HepG2 (cell line): ENCODE measurements around the gene RNF168. TPM values are rescaled to one million over a fixed set of nuclear protein-coding genes. Genes with fewer than 3 reads are reported as not detected.

Experiments
- ATAC-seq: fragments of 200-7000 bp; cut with Tn5 transposase; 3 replicates; pipeline ENCODE4 v1.9.1; 2020; ENCODE audit warnings: mild to moderate bottlenecking, moderate library complexity
- BruUV-seq: library from RNA; stranded (reverse); fragments of 400-500 nt; replicated peaks from 2 replicates; lab custom pipeline; 2021; lab: Mats Ljungman, UMichigan
- CTCF ChIA-PET: fragments of 300-600 bp; formaldehyde crosslinking; extraction: SDS; loops from one replicate; lab custom pipeline; 2021; ENCODE audit warnings: low total read pairs, inconsistent platforms, low intra/inter-chr PET ratio; lab: Yijun Ruan, JAX
- POLR2A ChIA-PET: fragments of 350-600 bp; sonication (Branson Sonifier 250); formaldehyde crosslinking; loops from one replicate; lab custom pipeline; 2020; ENCODE audit warnings: antibody characterized with exemption, inconsistent platforms; lab: Yijun Ruan, JAX
- DNase-seq: peaks from one replicate; pipeline ENCODE4 v3.0.0-alpha.2; 2015; ENCODE audit warnings: low spot score
- FAIRE-seq: peaks from 3 replicates; lab custom pipeline; 2011; peaks lifted over from hg19 to GRCh38; lab: Jason Lieb, UNC
- H2AFZ ChIP-seq: one replicate; pipeline ENCODE4 v1.6.1; 2011; ENCODE audit warnings: low read length, inconsistent platforms
- H3K27ac ChIP-seq: fragments of 300-600 bp; 3 replicates; pipeline ENCODE4 v1.8.0; 2011; ENCODE audit warnings: mixed run types, mild to moderate bottlenecking, mixed read lengths, low read length, inconsistent platforms; ENCODE audit not compliant: insufficient read depth; ENCODE audit errors: extremely low read length
- H3K27me3 ChIP-seq, 2 experiments: fragments of 200-600 bp in 1 of 2; 2 replicates in 1 of 2; 3 replicates in 1 of 2; pipeline versions ENCODE4 v1.6.0 to v1.8.0; 2011; ENCODE audit warnings: low read length in 2 of 2, mild to moderate bottlenecking in 2 of 2, moderate library complexity in 2 of 2, inconsistent platforms in 1 of 2; ENCODE audit not compliant: insufficient read depth in 2 of 2, control insufficient read depth in 1 of 2
- H3K36me3 ChIP-seq, 2 experiments: fragments of 200-600 bp in 1 of 2; replicated peaks in 1 of 2; 2 replicates in 1 of 2; 3 replicates in 1 of 2; pipeline versions ENCODE4 v1.5.1 to v1.8.0; 2011; ENCODE audit warnings: low read length in 2 of 2, inconsistent platforms in 1 of 2; ENCODE audit not compliant: insufficient read depth in 2 of 2, control insufficient read depth in 1 of 2
- H3K4me1 ChIP-seq: 2 replicates; pipeline ENCODE4 v1.5.1; 2012; ENCODE audit warnings: low read length, inconsistent platforms; ENCODE audit not compliant: insufficient read depth
- H3K4me2 ChIP-seq: 2 replicates; pipeline ENCODE4 v1.6.0; 2011; ENCODE audit warnings: low read depth, low read length, inconsistent platforms
- H3K4me3 ChIP-seq, 3 experiments: fragments of 200-600 bp in 1 of 3; sonication (generic), shearing (Covaris generic) in 1 of 3; replicated peaks in 1 of 3; 2 replicates each; pipeline ENCODE4 v1.5.1; 2011 to 2016; ENCODE audit warnings: low read length in 3 of 3, inconsistent platforms in 2 of 3, low read depth in 2 of 3, mild to moderate bottlenecking in 2 of 3, control low read depth in 1 of 3, mixed read lengths in 1 of 3; ENCODE audit not compliant: insufficient read depth in 1 of 3
- H3K79me2 ChIP-seq: one replicate; pipeline ENCODE4 v1.6.1; 2011; ENCODE audit warnings: low read length, inconsistent platforms; ENCODE audit not compliant: insufficient read depth
- H3K9ac ChIP-seq: 2 replicates; pipeline ENCODE4 v1.6.0; 2011; ENCODE audit warnings: mild to moderate bottlenecking, low read depth, low read length, inconsistent platforms; ENCODE audit not compliant: insufficient read depth
- H3K9me3 ChIP-seq: 2 replicates; pipeline ENCODE4 v1.5.1; 2012; ENCODE audit warnings: mild to moderate bottlenecking, low read length
- H4K20me1 ChIP-seq: 2 replicates; pipeline ENCODE4 v1.6.0; 2011; ENCODE audit warnings: inconsistent platforms, mild to moderate bottlenecking, low read length, moderate library complexity; ENCODE audit not compliant: insufficient read depth
- CEBPB ChIP-seq: IDR thresholded peaks from 2 replicates; pipeline ENCODE4 v1.6.1; 2011; ENCODE audit warnings: low read depth, low read length, improper control_type of control experiment, borderline replicate concordance
- CEBPG ChIP-seq: IDR thresholded peaks from 2 replicates; pipeline ENCODE4 v1.6.1; 2016
- CHD4 ChIP-seq: fragments of 200-600 bp; sonication (generic); IDR thresholded peaks from 2 replicates; pipeline ENCODE4 v1.7.0; 2017; ENCODE audit warnings: mild to moderate bottlenecking, low read length, borderline replicate concordance
- ZBTB43 ChIP-seq: sonication (generic); formaldehyde crosslinking; conservative IDR thresholded peaks from 2 replicates; pipeline ENCODE4 v1.4.0; 2020; ENCODE audit warnings: missing genetic modification reagents
- ZNF563 ChIP-seq: sonication (generic); formaldehyde crosslinking; IDR thresholded peaks from 2 replicates; pipeline ENCODE4 v1.8.0; 2022; ENCODE audit warnings: mild to moderate bottlenecking, moderate library complexity, missing genetic modification reagents
- ZNF577 ChIP-seq: sonication (generic); formaldehyde crosslinking; IDR thresholded peaks from 2 replicates; pipeline ENCODE4 v1.4.0; 2020; ENCODE audit warnings: mild to moderate bottlenecking, low read depth, missing genetic modification reagents, borderline replicate concordance
- WGBS: methylation state at CpG from one replicate; pipeline ENCODE4 v1.1.6; 2017; ENCODE audit warnings: low lambda C conversion rate; 5-methylcytosine and 5-hydroxymethylcytosine counted together
- in situ Hi-C: cut with HindIII; loops from 2 replicates; pipeline ENCODE4 v1.10.0; 2017; ENCODE audit warnings: low pct_unique_long_range_greater_than_20kb; ENCODE audit not compliant: extremely low pct_ligation_motif_present
- intact Hi-C: fragments of 100-400 bp; cut with micrococcal nuclease; formaldehyde crosslinking; loops from one replicate; pipeline ENCODE4 v1.10.0; 2022; ENCODE audit not compliant: unreplicated experiment
- polyA plus RNA-seq, 8 experiments: library from polyadenylated mRNA; depleted of rRNA in 3 of 8; stranded (reverse) in 7 of 8; unstranded in 1 of 8; fragments of >200 nt; fragmentation: Illumina TruSeq in 4 of 8; extraction: Trizol in 4 of 8; gene quantifications; 2 replicates each; pipeline versions ENCODE4 v1.2.1 to v1.2.3, GENCODE V29; 2011 to 2016; ENCODE audit warnings: low read depth in 4 of 8, missing spikeins in 1 of 8, mixed read lengths in 1 of 8; ENCODE audit not compliant: insufficient read depth in 1 of 8
- total RNA-seq, 5 experiments: library from RNA; depleted of rRNA; stranded (reverse); fragments of >200 nt; fragmentation: Illumina TruSeq; extraction: Trizol; gene quantifications; 2 replicates each; pipeline ENCODE4 v1.2.3, GENCODE V29; 2016; ENCODE audit warnings: low read depth in 1 of 5
- TF ChIP-seq, protein P1 (sequence below): sonication (generic); formaldehyde crosslinking; IDR thresholded peaks from 2 replicates; pipeline ENCODE4 v1.4.0; 2020; ENCODE audit warnings: missing genetic modification reagents
- TF ChIP-seq, protein P2 (sequence below): fragments of 450-650 bp; IDR thresholded peaks from 2 replicates; pipeline ENCODE4 v1.6.1; 2017; ENCODE audit warnings: mild to moderate bottlenecking
- TF ChIP-seq, protein P3 (sequence below): sonication (generic); formaldehyde crosslinking; IDR thresholded peaks from 2 replicates; pipeline ENCODE4 v1.4.0; 2020; ENCODE audit warnings: missing genetic modification reagents, borderline replicate concordance

The RNF168 gene
- total and polyA plus RNA-seq, 2 of the 13 experiments (the other 11 are each of a cell fraction or from before 2014, with no cell fraction given), result 3.7 to 22.9 TPM

DNA sequence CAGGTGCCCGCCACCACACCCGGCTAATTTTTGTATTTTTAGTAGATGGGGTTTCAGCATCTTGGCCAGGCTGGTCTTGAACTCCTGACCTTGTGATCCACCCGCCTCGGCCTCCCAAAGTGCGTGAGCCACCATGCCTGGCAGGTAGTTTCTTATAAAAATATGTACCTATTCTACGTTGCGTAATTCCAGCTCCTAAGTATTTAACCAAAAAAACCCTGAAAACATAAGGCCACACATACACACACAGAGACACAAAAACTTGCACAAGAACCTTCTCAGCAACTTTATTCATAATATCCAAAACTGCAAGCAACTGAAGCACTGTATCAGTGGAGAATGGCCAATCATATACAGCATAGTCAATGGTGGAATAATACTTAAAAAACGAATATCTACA, 5.3 kb downstream of the RNF168 start:
- H3K79me2 ChIP-seq, result peaks cover 96% of the 10 kb centered on the region
- no peak overlapping the region for H3K27ac ChIP-seq
- no peak for ATAC-seq
- peaks cover 28% of the 10 kb centered on the region for H3K4me1 ChIP-seq
- H2AFZ ChIP-seq, result no peak overlapping the region
- BruUV-seq, result no TSS peak
- in situ Hi-C loops (no loop called here), intact Hi-C loops (no loop called here)
- H3K36me3 ChIP-seq, result peaks cover 2 to 18% of the 10 kb centered on the region in 2 experiments; a peak in 3 of 5 replicates
- peaks cover 3% of the 10 kb centered on the region; the same call in 1 of the 2 replicates for H4K20me1 ChIP-seq
- no peaks in the 10 kb centered on the region for H3K9me3 ChIP-seq
- ChIA-PET POLR2A (no interaction called here), CTCF (no interaction called here)
- FAIRE-seq, result no peak
- H3K4me2 ChIP-seq, result peak overlapping the region; percentile 91
- no peak overlapping the region for H3K4me3 ChIP-seq
- H3K9ac ChIP-seq, result no peak overlapping the region
- WGBS, result 92% methylated on average over 8 of the region's 8 CpGs
- TF ChIP-seq, protein P1, sequence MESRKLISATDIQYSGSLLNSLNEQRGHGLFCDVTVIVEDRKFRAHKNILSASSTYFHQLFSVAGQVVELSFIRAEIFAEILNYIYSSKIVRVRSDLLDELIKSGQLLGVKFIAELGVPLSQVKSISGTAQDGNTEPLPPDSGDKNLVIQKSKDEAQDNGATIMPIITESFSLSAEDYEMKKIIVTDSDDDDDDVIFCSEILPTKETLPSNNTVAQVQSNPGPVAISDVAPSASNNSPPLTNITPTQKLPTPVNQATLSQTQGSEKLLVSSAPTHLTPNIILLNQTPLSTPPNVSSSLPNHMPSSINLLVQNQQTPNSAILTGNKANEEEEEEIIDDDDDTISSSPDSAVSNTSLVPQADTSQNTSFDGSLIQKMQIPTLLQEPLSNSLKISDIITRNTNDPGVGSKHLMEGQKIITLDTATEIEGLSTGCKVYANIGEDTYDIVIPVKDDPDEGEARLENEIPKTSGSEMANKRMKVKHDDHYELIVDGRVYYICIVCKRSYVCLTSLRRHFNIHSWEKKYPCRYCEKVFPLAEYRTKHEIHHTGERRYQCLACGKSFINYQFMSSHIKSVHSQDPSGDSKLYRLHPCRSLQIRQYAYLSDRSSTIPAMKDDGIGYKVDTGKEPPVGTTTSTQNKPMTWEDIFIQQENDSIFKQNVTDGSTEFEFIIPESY, result peak; percentile 41; the same call in 1 of the 2 replicates
- TF ChIP-seq CEBPB (peak; percentile 54; the same call in 1 of the 2 replicates), ZBTB43 (no peak), CHD4 (no peak), ZNF577 (CRISPR knock-in tag) (no peak), CEBPG (CRISPR knock-in tag) (0 out of 2 replicates have a peak, but pooled peaks have one; percentile 29), ZNF563 (no peak)
- TF ChIP-seq, protein P2, sequence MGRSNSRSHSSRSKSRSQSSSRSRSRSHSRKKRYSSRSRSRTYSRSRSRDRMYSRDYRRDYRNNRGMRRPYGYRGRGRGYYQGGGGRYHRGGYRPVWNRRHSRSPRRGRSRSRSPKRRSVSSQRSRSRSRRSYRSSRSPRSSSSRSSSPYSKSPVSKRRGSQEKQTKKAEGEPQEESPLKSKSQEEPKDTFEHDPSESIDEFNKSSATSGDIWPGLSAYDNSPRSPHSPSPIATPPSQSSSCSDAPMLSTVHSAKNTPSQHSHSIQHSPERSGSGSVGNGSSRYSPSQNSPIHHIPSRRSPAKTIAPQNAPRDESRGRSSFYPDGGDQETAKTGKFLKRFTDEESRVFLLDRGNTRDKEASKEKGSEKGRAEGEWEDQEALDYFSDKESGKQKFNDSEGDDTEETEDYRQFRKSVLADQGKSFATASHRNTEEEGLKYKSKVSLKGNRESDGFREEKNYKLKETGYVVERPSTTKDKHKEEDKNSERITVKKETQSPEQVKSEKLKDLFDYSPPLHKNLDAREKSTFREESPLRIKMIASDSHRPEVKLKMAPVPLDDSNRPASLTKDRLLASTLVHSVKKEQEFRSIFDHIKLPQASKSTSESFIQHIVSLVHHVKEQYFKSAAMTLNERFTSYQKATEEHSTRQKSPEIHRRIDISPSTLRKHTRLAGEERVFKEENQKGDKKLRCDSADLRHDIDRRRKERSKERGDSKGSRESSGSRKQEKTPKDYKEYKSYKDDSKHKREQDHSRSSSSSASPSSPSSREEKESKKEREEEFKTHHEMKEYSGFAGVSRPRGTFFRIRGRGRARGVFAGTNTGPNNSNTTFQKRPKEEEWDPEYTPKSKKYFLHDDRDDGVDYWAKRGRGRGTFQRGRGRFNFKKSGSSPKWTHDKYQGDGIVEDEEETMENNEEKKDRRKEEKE, result no peak
- TF ChIP-seq, protein P3, sequence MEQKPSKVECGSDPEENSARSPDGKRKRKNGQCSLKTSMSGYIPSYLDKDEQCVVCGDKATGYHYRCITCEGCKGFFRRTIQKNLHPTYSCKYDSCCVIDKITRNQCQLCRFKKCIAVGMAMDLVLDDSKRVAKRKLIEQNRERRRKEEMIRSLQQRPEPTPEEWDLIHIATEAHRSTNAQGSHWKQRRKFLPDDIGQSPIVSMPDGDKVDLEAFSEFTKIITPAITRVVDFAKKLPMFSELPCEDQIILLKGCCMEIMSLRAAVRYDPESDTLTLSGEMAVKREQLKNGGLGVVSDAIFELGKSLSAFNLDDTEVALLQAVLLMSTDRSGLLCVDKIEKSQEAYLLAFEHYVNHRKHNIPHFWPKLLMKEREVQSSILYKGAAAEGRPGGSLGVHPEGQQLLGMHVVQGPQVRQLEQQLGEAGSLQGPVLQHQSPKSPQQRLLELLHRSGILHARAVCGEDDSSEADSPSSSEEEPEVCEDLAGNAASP (CRISPR knock-in tag), result no peak
- no peak for DNase-seq
- no peaks in the 10 kb centered on the region; a peak in 1 of 5 replicates for H3K27me3 ChIP-seq
